AG08396 (cell line): ENCODE measurements around the gene ZNF358.

ENCODE experiments used
- DNase-seq: peaks from one replicate; pipeline ENCODE4 v3.0.0; 2012; ENCODE audit warnings: low spot score, mixed read lengths

ZNF358 gene

DNA sequence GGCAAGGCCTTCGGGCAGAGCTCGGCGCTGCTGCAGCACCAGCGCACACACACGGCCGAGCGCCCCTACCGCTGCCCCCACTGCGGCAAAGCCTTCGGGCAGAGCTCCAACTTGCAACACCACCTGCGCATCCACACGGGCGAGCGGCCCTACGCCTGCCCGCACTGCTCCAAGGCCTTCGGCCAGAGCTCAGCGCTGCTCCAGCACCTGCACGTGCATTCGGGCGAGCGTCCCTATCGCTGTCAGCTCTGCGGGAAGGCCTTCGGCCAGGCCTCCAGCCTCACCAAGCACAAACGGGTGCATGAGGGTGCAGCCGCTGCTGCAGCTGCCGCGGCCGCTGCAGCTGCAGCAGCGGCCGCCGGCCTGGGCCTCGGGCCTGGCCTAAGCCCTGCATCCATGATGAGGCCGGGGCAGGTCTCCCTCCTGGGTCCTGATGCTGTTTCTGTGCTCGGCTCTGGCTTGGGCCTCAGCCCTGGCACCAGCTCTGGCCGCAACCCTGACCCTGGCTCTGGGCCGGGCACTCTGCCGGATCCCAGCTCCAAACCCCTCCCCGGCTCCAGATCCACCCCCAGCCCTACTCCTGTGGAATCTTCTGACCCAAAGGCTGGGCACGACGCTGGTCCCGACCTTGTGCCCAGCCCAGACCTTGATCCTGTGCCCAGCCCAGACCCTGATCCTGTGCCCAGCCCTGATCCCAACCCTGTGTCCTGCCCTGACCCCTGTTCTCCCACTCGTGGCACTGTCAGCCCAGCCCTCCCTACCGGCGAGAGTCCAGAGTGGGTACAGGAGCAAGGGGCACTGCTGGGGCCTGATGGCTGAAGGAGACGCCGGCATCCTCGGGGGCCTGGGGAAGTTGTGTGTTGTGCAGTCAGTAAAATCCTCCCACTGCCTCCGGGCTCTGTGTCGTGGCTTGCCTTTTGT, 4.5 kb downstream of the ZNF358 start:
- no peak for DNase-seq

DNA sequence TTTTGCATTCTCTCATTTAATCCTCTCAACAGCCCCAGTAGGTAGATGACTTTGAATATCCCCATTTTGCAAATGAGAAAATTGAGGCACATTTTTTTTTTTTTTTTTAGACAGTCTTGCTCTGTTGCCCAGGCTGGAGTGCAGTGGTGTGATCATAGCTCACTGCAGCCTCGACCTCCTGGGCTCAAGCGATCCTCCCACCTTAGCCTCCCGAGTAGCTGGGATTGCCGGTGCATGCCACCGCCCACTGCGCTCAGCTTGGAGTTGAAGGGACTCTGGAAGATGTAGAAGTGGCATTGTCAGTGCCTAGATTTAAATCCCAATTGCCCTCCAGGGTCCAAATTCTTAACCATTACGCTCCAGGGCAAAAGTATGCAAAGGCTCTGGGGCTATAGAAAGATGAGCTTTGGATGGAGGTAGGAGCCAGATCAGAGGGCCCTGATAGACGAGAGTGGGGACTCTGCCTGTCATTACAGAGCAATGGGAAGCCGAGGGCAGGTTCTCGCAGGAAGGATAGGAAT, 5.7 kb downstream of the ZNF358 start:
- no peak for DNase-seq

DNA sequence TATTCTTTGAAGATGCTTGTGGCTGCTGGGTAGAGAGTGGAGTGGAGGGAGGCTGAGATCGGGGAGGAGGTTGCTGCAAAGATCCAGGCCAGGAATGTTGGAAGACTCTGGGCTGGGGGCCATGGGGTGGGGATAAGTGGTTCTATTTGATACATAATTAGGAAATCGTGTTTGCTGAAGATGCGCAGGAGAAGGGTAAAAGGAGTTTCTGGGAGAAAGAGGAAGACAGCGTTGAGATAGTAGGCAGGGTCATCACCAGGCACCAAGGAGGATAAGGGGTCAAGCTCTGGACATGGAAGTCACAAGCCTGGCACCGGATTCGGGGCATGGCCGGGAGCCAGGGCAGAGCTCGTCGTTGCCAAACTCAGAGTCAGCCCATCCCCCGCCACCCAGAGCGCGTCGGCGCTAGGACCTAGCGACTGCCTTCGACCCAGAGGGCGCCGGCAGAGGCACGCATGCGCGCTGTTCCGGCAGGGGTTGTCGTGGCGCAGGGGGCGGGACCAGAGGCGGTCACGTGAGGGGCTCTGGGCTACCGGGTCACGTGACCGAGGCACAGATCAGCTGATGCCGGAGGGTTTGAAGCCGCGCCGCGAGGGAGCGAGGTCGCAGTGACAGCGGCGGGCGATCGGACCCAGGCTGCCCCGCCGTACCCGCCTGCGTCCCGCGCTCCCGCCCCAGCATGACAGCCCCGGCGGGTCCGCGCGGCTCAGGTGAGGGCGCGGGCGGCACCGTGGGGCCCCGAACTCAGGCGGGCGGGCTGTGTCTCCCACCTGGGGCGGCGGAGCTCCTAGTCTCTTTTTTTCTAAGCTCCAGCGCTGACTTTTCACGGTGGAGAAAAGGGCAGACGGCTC, 6.4 kb downstream of the ZNF358 start, which contains the start of gene MCOLN1:
Gene MCOLN1 (plus strand): TSS at position 553 of the 851 bp plus-strand sequence. CDS start 127 bp downstream, at position 680.
- peak; percentile 100 for DNase-seq

DNA sequence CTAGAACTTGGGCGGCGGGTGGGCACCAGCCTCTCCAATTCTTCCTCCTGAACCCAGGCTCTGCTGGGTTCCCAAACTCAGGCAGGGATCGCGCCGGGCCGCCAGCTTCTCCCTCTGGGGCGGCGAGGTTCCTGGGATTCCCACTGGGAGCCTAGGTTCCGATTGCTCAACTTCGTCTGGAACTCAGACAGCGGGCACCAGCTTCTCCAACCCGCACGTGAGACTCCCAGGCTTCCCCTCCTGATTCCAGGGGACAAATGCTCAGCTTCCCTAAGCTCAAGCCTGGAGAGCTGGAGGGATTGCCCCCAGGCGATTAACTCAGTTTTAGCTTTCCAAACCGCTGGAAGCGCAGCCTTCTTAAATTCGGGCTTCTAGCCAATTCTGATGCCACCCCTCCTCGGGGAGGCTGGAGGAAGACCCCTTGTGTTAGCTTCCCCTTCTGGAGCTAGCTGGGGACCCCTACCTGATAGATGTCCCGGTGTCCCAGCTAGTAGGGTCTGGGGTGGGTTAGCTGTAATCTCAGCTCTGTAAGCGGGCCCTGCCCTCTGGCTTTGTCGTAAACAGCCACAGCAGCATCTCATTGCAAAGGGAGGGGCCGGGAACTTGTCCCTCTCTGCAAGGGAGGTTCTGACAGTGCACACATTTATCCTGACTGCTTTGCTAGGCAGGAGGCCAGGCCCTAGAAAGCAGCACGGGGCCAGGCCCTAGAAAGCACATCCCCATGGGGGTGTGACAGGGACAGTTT, 7.2 kb downstream of the ZNF358 start:
- DNase-seq: peak; percentile 67

DNA sequence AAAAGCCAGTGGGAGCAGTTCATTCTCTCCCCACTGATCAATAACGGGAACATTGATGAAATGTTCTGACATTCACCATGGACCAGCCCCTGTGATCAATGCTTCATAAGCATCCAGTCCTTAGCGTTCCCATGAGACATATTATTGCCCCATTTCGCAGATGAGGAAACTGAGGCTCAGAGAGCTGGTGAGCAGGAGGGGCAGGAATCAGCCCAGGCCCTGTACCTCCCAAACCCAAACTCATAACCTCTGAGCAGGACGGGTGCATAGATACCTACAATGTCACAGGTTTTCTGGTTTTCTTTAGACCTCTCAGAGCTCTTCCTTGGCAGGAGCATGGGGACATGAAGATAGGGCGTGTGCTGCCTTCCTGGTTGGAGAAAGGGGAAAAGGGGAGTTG, 8.6 kb downstream of the ZNF358 start:
- DNase-seq: no peak

DNA sequence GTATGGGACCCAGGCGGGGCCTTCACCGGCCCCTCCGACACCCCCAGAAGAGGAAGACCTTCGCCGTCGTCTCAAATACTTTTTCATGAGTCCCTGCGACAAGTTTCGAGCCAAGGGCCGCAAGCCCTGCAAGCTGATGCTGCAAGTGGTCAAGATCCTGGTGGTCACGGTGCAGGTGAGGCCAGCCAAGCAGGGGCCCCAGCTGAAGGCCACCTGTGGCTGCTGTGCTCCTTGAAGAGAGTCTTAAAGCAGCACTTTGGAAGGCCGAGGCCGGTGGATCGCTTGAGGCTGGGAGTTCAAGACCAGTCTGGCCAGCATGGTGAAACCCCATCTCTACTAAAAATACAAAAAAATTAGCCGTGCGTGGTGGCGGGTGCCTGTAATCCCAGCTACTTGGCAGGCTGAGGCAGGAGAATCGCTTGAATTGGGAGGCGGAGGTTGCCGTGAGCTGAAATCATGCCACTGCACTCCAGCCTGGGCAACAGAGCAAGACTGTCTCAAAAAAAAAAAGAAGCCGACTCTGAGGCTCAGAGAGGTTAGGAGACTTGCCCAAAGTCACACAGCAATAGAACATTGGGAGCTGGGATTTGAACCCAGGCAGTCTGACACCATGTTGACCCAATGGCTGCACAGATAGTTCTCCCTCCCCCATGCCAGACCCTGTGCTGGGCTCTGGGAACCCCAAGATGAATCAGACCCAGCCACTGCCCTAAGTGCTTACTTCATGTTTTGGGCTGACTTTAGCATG, 9.3 kb downstream of the ZNF358 start:
- DNase-seq: no peak

DNA sequence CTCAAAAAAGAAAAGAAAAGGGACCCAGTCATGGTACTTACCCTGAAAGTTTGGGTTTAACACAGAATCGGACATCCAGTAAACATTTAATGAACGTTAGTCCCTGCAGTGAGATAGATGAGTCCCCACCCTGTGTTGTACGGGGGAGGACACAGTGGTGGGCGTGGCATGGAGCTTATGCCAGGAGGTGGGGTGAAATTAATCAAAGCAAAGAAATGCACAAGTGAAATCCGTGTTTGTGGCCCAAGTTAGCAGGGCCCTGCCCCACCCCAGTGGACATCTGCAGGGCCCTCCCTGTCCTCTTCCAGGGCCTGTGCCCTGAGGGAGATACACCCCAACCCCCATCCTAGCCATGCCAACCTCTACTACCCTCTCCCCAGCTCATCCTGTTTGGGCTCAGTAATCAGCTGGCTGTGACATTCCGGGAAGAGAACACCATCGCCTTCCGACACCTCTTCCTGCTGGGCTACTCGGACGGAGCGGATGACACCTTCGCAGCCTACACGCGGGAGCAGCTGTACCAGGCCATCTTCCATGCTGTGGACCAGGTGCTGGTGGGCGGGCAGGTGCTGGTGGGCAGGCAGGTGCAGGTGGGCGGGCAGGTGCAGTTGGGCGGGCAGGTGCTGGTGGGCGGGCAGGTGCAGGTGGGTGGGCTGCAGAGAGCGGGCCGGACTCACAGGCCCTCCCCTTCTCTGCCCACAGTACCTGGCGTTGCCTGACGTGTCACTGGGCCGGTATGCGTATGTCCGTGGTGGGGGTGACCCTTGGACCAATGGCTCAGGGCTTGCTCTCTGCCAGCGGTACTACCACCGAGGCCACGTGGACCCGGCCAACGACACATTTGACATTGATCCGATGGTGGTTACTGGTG, 10.4 kb downstream of the ZNF358 start:
- no peak for DNase-seq

DNA sequence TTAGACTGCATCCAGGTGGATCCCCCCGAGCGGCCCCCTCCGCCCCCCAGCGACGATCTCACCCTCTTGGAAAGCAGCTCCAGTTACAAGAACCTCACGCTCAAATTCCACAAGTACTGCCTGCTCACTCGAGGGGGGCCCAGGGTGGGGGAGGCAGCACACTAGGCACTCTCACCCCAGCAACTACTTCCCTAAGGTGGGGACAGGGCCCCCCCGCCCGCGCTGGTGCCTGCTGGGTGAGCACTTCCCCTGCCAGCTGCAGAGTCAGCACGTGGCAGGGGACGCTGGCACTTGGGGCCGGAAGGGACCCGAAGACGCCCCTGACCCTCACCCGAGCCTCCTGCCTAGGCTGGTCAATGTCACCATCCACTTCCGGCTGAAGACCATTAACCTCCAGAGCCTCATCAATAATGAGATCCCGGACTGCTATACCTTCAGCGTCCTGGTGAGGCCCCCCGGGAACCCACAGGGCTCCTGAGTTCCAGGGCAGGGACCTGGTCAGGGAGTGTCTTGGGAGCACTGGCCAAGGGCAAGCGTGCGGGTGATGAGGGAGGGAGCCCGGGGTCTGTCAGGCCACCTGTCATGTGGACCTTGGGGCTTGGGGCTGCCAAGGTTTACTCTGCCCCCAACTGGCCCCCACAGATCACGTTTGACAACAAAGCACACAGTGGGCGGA, 11.8 kb downstream of the ZNF358 start:
- DNase-seq: no peak

DNA sequence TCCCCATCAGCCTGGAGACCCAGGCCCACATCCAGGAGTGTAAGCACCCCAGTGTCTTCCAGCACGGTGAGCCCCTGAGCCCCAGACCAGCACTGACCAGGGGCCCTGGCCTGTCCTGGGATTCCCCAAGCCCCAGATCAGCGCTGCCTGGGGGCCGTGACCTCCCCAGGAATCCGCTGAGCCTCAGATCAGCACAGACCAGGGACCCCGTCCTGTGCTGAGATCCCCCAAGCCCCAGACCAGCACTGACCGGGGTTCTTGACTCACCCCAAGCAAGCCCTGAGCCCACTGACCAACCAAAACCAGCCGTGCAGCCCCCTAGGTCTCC, 12.3 kb downstream of the ZNF358 start:
- DNase-seq: no peak

DNA sequence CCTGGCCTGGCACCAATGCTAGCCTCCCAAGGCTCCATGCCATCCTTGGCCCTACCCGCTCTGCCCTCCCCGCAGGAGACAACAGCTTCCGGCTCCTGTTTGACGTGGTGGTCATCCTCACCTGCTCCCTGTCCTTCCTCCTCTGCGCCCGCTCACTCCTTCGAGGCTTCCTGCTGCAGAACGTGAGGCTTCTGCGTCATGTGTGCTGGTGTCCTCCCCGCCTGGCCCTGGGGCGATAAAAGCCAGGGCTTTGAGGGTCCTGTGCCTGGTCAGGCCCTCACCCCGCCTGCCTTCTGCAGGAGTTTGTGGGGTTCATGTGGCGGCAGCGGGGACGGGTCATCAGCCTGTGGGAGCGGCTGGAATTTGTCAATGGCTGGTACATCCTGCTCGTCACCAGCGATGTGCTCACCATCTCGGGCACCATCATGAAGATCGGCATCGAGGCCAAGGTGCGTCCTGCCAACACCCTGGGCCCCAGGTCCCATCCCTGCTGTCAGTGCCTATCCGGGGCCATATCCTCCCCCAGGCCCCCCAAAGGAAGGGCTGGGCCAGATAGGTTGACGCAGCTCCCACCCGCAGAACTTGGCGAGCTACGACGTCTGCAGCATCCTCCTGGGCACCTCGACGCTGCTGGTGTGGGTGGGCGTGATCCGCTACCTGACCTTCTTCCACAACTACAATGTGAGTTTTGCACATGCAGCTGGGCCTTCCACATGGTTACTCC, 12.8 kb downstream of the ZNF358 start:
- DNase-seq: no peak

DNA sequence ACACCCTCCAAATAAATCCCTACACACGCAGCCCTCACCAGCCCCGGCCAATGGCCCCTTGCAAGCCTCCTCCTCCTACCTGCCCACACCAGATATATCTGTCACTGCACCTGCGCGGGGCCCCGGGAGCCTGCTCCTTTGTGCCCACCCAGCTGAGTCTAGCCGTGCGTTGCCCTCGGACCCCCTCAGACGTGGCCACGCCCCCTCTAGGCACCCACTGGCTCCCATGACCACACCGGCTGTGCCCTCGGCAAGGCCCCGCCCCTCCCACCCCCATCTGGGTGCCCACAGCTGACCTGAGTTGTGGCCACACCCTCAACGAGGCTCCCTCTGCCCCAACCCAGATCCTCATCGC, 13.3 kb downstream of the ZNF358 start:
- no peak for DNase-seq

DNA sequence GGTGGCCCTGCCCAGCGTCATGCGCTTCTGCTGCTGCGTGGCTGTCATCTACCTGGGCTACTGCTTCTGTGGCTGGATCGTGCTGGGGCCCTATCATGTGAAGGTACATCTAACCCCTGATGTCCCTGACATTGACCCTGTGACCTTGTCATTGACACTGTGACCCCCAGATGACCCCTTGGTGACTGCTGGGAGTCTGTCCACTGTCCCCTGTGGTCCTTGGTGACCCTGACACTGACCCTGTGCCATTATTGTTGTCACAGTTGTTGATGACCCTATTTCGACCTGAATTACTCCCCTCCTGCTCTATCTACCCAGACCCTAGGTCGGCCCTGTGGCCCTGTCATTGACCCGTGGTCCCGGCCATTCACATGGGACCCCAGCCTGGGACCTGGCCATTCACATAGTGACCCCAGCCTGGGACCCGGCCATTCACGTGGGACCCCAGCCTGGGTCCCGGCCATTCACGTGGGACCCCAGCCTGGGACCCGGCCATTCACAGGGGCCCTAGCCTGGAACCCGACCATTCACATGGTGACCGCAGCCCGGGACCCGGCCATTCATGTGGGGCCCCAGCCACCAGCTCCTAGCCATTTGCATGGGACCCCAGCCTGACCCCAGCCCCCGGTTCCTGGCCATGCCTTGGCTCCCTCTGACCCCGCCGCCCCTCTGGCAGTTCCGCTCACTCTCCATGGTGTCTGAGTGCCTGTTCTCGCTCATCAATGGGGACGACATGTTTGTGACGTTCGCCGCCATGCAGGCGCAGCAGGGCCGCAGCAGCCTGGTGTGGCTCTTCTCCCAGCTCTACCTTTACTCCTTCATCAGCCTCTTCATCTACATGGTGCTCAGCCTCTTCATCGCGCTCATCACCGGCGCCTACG, 13.9 kb downstream of the ZNF358 start:
- no peak for DNase-seq

DNA sequence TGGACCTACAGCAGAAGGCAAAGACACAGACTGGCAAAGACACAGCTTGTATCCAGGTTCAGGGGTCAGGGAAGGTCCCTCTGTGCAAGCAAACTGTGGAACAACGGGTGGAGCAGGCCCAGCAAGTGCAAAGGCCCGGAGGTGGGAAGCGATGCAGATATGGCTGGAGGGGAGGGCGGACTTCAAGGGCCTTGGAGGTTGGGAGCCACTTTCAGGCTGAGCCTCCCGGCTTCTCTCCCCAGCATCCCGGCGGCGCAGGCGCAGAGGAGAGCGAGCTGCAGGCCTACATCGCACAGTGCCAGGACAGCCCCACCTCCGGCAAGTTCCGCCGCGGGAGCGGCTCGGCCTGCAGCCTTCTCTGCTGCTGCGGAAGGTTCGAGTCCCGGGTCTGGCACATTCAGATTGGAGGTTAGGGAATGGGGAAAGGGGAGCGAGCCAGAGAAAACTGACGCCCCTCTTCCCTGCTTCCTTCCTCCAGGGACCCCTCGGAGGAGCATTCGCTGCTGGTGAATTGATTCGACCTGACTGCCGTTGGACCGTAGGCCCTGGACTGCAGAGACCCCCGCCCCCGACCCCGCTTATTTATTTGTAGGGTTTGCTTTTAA, 17.5 kb downstream of the ZNF358 start:
- no peak for DNase-seq

DNA sequence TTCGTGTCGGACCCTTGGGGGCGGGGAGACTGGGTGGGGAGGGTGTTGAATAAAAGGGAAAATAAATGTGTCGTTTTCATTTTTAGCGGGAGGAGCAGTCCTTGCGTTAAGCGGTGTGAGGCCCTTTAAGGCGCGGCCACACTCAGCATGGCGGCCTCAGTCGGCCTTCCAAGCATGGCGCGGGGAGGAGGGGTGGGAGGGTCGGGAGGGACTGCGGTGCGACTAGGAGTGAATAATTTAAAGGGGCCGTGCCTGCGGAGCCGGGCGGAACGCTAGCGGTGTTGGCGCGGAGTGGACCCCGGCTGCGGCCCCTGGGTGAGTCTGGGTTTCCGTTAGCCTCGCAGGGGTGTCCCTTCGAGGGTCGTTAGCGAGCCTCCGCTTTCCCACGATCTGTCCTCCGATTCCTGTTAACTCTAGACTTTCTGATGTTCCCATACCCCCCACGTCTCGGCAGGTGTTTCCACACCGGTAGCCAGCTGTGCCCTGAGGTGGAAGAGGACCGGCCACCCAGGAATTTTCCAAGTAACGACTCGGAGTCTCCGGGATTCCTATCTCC, 18.1 kb downstream of the ZNF358 start:
- DNase-seq: peak; percentile 93

DNA sequence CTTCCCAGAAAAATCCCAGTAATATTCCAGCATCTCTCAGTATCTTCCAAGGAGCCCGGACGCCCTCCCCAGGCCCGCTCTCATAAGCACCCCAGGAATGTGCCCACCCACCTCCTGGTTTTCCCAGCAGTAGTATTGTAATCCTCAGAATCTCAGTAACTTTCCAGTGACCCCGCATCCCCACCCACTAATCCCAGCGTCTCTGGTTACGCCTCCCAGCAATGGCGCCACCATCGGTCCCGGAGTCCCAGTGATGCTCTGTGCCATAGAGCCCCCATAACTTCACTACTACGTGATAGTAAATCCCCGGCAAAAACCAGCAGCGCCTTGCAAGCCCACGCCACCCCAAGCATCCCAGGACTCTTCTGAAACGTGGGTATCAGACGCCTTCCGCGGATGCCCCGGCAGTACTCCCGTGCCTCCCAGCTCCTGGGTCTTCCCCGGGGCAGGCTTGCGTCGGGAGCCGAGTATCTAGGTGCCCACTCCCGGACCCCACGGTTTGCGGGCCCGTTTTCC, 18.7 kb downstream of the ZNF358 start:
- DNase-seq: peak; percentile 85

DNA sequence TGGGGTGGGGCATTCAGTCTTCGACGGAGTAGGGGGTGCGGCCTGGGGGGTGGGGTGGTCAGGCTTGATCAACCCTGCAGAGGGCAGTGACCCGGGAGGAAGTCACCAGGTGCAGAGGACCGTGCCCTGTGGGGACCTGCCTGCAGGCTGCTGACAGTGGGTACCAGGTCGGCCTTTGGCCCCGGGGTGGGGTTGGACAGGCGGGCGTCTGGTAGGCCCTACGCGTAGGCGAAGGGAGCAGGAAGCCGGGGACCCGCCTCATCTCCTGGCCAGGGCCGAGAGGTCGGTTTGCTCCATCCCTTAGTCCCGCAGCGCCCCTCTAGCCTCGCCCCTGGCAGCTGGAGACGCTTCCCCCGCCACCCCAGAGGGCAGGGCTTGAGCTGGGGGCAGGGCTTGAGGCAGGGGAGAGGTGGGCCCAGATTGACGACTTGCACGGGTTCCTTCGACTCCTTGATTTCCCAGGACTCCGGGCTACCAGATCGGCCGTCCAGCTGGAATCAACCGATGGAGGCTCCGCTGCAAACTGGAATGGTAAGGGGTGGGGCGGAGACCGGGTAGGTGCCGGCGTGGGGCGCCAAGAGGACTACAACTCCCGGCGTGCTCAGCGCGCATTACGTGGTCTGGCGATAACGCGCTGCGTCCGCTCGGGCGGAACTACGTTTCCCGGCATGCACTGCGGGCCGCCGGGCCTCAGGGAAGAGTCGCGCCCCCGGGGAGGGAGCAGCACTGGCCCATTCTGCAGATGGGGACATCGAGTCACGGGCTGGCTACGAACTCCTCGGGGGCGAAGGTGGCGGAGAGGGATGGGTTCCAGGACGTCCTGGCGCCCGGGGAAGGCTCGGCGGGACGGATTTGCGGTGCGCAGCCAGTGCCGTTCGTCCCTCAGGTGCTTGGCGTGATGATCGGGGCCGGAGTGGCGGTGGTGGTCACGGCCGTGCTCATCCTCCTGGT, 19.4 kb downstream of the ZNF358 start, which contains the start of gene PNPLA6:
Gene PNPLA6 (plus strand): TSS at position 671 of the 951 bp plus-strand sequence. CDS start 72 bp downstream, at position 743.
- DNase-seq: peak; percentile 99
